Mucosa of gallbladder (tissue), 1 donor: ENCODE results near the gene IFRD2. TPM values are rescaled to one million over a fixed set of nuclear protein-coding genes. Genes with fewer than 3 reads are reported as not detected.
"Not testable (repeated sequence)": the region's sequence is repeated elsewhere in the genome, so short reads cannot be mapped to it uniquely, and the experiment has no call there.

Experiments used
- DNase-seq: peaks from one replicate; pipeline ENCODE4 v3.0.0-alpha.2; 2020; ENCODE audit warnings: low spot score
- total RNA-seq: library from RNA; stranded (reverse); gene quantifications from one replicate; pipeline ENCODE4 v1.2.1, GENCODE V29; 2021
- donor health status: DM: no; HTN: no; CAD: no.

Gene IFRD2
- total RNA-seq, 1 donor from 2014 or later, result 74.8 TPM

DNA sequence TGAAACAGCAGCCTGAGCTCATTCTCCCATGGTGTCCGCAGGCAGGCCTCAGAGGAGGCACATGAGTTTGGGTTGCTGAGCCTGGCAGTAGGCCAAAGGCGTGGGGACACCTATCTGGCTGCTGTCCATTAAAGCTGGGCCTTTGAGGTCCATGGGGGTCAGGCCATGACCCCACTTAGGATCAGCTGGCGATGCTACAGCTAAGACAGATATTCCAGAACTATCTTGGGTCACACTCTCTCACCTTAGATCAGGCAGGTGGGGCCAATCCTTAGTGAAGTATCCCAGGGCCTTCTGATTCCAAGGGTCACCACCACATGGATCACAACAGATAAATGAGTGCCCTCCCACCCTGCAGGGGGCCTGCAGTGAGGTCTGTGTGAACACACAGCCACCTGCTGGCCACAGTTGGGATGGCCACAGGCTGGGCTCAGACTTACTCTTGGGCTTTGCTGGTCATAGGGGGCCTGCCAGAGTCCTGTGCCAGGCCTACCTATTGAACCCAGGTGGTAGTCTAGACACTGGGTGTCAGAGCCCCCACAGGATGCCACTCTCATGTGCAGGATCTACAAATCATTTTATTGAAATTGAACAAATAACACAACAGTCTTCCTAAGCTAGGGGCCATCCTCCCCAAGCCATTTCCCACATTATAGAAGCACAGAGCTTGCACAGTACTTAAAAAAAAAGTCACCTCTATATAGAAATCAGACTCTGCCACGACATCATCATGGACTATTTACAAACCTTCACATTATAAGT lies 32.3 kb upstream of the IFRD2 start:
- DNase-seq, result no peak

DNA sequence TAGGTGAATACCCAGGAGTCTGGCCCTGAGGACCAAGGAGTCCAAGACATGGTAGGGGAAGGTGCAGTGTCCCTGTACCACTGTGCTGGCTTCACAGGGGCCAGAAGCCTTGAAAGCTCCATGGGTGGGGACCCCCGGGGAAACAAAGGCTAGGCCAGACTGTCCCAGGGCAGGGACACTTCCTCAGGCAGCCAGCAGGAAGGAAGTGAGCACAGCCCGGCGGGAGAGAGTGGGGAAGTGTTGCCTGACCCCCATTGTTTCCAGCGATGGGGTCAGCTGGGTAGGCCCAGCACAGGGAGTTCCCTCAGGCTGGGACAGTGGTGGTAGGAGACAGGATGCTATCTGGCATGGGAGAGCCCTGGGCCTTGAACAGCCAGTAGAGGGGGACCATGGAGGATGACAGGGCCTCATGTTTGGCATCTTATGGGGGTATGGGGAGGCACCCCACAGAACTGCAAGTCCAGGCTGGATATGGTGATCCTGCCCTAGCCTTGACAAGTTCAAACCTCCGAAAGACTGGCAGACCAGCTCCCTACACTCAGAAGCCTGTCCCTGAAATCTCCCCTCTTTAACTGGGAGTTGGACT lies 31.5 kb upstream of the IFRD2 start:
- no peak for DNase-seq

DNA sequence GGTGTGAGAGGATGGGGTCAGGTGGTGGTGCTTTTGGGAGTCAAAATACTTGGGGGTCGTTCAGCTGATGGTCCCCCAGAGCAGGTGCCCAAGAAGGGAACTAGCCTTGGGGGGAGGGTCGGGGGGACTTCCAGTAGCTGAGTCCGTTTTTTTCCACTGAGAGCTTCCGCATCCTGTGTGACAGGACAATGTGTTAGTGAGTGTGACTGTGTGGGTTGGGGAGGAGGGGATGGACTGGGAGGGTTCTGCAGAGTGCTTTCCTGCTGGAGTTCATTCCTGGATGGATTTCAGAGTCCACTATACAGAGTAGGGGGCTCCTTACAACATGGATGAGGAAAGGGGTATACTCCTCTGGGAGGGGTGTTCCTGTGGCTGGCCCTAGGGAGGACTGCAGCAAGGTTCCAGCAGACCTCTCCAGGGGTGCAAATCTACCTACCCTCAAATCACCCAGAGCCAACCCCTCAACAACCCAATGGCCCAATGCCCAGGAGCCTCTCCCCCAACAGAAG lies 30.9 kb upstream of the IFRD2 start:
- no peak for DNase-seq

DNA sequence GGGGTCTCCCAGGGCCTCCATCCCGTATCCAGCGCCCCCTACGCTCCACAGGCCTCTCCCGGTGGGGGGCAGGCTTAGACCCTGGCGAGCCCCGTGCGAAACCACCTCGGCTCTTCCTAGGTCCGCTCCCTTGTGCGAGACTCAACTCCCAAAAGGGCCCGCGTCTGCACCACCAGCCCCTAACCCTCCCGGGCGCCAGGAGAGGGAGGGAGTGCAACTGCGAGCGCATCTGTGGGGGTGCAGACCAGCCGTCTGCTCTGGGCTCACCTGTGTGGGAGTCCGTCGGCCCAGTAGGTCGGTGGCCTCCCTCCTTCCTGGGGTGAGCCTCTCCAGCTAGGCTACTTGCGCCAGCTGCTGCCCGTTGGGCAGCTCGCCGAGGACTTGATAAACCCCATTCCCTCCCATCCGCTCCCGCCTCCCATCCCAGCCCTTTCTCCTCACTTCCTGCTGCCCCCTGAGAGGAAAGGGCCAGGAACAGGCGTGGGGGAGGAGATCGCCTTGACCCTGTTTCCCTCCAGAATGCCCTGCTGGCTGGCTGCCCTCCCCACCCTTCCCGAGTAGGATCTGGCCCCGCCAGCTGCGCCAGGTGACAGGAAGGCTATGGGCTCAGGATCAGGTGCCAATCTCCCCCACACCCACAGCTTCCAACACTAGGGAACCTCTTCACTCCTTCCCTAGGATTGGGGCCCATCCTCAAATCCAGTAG lies 30.3 kb upstream of the IFRD2 start, which contains the start of gene HYAL2:
TSS of gene HYAL2 (minus strand) at position 360 of the 706 bp plus-strand sequence. CDS start 2,256 bp downstream, outside the sequence.
- DNase-seq, result no peak

DNA sequence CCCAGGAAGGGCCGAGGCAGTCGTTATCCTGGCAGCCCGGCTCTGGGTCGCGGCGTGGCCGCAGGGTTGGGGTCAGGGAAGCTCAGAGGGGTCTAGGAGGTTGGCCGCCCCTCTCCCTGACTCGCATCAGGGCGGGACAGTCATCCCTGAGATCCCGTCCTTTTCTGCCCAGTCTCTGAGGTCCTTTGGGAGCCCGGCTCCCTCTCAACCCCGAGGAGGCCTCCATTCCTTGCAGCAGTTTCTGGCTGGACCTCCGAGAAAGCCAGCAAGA lies 29.8 kb upstream of the IFRD2 start:
- DNase-seq, result no peak

DNA sequence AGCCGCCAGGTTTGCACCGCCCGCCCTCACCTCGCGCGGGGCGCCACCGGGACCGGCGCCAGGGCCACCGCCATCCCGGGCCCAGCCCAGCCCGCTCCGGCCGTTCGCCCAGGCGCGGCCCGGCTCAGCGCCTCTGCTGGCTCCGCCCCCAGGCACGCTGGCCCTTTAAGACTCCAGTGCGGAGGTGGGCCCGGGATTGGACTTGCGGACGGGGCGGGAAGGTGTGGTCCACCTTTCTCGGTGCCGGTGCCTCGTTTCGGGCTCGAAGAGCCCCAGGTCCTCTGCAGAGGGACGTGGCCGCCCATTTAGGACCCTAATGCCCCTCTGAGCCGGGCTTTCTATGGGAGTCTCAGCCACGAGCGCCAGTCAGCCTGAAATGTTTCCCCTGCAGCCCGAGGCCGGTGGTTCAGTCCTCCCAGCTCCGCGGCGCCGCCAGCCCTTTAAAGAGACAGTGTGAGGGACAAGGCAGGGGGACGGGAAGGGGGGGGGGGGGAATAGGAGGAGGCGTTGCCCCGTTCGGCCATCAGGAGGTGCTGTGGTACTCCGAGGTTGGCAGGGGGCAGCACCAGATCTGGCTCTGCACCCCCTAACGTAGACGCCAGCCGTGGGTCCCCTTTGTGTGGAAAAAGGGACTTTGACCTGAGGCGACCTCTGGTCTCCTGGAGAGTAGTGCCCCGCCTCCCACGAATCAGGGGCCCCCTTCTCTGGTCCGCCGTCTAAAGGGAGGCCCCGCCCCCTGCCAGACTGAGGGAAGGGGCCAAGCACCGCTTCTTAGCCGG lies 29.3 kb upstream of the IFRD2 start:
- peak; percentile 89 for DNase-seq

DNA sequence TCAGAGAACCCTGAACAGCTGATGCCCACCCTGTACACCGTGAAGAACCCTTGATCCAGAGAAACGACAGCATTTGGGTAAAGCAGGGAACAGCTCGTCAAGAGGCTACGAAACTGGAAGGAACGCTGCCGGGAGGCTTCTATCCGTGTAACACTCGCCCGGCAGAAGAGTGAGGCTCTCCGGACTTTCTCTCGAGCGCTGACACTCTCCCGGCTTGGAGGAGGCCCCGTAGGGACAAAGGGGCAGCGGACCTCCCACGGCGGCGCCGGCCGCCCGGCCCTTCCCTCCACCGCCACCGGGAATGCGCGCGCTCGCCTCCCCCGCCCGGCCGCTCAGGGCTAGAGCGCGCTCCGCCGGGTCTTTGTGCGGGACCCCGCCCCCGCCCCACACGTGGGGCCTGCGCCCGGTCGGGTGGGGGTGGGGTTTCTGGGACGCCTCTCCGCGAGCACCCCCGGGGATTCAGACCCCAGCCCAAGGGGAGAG lies 28.7 kb upstream of the IFRD2 start:
- peak; percentile 74 for DNase-seq

DNA sequence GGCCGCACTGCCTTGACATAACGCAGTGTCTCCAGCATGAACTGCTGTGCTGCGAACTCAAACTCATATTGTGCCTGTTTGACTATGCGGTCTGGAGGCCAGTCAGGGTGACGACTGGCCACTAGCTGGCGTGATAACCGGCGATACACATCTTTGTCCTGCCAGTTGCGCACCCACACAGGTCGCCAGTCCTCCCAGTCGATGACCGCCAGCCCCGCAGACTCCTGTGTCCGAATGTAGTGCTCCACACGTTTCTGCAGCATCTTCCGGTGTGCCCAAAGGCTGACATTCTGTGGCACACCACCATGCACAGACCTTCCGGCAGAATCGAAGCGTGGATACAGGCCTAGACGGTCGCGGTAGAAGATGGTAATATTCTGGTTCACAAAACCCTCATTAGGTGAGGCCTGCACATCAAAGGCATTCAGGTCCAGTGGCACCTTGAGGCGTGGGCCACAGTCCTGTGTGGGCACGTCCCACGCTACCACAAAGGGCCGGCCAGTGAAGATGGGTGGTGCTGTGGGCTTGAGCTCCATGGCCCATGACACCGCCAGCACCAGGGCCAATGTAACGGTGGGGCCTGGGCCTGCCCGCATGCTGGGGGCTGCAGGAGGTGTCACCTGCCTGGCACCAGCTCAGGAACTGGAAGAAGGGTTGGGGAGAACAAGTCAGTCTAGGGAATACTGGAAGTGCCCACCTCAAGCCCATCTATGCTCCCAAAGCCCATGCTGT lies 27.8 kb upstream of the IFRD2 start:
- DNase-seq, result no peak

DNA sequence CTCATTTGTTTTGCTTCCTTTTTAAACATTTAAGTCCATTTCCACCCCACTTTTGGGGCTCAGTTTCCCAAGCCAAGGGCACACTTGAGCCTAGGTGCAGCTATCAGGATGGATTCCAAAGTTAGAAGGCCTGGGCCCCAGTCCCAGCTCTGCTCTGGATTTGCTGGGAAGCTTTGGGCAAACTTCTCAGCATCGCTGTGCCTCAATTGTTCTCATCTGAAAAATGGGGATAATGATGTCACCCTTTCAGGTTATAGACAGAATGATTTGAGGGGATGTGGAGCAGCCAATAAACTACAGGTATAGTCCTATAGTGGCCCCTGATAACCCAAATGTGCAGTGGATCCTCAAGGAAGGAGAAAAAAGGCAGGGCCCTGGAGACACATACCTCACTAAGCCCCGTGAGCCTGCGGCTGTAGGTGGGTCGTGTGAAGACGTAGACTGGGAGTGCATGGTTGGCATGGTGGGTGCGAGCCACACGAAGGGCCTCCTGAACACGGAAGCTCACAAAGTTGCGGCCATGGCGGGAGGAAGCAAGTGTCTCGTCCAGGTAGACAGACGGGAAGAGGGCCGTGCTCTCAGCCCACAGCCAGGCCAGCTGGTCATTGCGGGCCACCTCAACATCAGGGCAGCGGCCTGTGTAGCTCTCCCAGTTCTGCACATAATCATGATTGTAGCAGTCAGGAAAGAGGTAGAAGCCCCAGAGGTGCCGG lies 27.1 kb upstream of the IFRD2 start:
- no peak for DNase-seq

DNA sequence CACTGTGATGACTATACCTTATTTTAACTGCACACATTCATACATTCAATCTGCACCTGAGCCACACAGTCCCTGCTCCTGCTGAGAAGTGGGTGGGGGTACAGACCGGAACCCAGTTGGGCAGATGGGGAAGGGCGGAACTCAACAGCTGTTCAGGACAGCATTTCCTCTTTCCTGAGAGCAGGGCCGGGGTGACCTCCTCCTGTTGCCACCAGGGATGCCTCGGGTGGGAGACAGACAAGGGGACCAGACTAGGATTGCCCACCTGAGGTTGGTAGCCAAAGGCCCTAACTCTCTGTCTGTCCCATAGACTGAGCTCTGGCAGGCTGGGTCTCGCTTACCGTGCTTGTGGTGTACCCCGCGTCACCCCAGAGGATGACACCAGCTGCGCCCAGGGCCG lies 26.4 kb upstream of the IFRD2 start:
- DNase-seq, result no peak

DNA sequence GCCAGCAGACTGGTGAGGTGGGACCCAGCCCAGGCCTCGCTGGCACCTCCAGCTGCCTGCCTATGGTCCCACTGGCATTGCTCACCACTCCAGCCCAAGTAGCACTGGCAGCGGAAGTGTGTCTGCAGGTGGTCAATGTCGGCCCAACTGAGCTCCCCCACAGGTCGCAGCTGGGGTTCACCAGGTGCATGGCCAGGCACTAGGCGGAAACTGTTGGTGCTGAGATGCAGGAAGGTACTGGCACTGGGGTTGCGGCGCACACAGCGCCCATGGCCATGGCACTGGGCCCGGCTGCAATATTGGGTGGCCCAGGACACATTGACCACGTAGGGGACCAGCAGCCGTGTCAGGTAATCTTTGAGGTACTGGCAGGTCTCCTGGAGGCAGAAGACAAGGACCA lies 25.9 kb upstream of the IFRD2 start:
- DNase-seq, result no peak

DNA sequence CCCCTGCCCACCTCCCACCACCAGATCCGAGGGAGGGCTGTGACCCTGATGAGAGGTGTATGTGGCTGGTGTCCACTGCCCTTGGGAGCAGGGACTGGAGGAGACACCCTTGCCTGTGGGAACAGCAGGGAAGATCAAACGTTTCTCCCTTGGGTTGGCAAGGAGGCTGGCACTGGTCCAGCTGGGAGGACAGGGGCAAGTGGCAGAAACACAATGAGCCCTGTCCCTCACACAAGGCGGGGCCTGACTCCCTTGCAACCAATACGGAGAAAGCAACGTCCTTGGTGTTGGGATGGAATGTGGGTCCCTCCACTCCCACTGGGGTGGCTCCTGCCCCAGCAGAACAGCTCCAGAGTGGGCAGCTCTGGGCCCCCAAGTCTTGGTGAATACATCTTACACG lies 25.1 kb upstream of the IFRD2 start:
- DNase-seq, result peak; percentile 60

DNA sequence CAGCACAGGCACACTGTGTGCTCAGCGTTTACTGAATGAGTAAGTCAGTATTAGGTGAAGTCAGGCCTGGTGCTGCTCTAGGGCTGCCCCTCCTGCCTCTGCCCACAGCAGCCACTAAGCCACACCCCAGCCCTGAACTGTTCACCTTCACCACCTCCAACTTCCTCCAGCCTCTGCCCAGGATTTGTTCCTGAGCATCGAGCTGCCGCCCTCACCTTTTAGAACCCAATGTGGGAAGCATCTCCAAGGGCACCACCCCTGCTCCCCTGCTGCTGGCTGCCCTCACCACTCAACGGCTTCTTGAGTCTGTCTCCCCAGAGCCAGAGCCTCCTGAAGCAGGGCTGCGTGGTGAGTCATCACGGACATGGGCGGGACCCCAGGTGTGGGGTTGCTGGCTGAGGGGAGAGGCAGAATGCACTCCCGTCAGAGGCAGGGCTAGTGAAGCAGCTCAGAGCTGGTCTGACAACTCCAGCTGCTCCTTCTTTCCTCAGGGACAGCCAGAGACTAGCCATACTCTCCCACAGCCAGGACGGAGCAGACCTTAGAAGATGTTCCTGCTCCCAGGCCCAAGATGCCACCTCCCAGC lies 24.5 kb upstream of the IFRD2 start:
- DNase-seq, result peak; percentile 90

DNA sequence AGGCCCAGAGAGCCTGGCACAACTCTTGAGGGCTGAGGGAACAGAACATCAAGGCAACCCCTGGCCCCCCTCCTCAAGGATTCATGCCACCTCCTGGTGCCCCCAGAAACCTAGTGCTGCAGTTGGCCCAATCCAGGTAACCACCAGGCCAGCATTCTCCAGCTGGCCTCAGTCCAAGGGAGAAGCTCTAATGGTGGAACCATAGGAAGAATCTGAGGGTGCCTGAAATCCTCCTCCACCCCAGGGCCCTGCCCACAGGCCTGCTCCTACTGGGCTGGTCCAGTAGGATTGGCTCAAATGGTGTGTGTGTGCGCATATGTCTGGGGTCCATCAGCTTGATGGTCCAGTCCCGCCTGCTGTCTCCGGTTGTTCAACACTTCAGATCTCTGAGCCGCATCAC lies 22.6 kb upstream of the IFRD2 start:
- no peak for DNase-seq

DNA sequence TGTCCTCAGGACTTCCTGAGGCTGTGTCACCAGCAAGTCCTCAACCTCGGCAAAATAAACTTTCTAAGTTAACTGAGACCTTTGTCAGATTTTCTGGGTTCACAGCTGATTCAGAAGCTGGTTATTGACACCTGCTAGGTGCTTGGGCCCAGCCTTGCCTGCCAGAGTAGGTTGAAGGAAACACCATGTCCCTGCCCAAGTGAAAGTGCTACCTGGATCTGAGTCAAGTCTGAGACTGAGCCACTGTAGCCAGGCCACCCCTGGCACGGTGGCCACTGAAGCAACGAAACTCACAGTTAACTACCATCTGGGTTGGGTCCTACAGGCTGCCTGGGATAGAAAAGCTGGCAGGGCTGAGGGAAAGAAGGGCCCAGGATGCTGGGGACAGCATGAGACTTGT lies 22.1 kb upstream of the IFRD2 start:
- DNase-seq, result no peak

DNA sequence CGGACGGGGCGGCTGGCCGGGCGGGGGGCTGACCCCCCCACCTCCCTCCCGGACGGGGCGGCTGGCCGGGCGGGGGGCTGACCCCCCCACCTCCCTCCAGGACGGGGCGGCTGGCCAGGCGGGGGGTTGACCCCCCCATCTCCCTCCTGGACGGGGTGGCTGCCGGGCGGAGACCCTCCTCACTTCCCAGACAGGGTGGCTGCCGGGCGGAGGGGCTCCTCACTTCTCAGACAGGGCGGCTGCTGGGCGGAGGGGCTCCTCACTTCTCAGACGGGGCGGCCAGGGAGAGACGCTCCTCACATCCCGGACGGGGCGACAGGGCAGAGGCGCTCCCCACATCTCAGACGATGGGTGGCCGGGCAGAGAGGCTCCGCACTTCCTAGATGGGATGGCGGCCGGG lies 19.8 kb upstream of the IFRD2 start:
- DNase-seq, result not testable (repeated sequence)

DNA sequence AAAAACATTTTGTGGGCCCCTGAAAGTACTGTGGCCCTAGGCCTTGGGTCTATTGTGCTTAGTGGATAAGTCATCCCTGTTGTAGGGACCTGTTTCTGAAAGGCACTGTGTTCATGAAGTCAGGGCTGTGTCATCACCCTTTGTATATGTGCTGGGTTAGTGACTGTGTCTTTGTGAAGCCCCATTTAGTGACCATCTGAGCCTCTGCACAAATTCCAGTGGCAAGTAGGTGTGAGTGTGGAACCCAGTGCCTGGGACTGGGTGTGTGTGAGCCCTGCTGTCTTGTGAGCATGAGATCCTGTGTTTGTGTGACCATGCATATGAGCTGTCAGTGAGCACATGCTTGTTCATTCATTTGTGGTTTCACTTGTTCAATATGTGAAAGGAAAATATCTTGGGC lies 12.4 kb upstream of the IFRD2 start:
- no peak for DNase-seq

DNA sequence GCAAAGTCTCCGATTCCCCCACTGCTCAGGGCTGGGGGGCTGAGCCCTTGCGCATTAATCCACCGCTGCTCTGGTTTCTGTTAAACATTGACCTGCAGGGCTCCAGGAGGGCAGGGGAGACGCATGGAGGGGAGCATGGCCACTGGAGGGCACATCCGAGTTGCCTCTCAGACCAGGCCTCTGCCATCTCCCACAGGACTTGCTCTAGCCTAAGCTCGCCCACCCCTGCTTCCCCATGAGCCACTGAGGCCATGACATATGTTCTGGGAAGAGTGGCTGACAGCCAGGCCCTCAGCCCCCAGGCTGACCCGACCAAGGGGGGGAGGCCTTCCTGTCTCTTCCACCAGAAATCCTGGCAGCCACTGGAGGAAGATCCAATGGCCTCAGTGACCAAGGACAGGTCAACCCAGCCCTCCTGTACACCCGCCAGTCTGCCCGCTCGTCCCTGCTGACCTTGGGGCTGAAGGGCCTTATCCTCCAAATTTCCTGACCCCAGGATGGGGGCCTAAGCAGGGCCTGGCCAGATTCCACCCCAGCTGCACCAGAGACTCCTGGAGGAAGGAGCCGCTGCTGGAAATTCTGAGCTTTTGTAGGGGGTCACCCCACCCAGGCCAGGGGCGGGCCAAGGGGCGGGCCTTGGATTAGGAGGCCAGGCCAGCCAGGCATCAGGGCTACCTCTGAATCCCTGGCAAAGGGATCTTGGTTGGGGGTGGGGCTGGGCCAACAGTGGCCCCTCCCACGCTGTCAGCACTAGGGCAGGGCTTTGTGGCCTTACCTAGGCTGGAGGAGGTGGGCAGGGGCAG lies 11.0 kb upstream of the IFRD2 start, which contains the start of gene HYAL1:
TSS of gene HYAL1 (minus strand) at position 562 of the 803 bp plus-strand sequence. CDS start 618 bp downstream, outside the sequence.
- DNase-seq, result peak; percentile 79
